BLaER1 treated with 17β-estradiol and CSF1 and Interleukin-3, amounts not matched to agents 10 nM and 100 nM (cell line): ENCODE results near the gene AHNAK.
"Not testable (repeated sequence)": the region's sequence is repeated elsewhere in the genome, so short reads cannot be mapped to it uniquely, and the experiment has no call there.

Experiments
- H3K27ac ChIP-seq, 11 experiments: shearing (Covaris generic); formaldehyde crosslinking; 2 replicates each; pipeline ENCODE4 v1.8.1; 2022
- H3K27me3 ChIP-seq, 11 experiments: shearing (Covaris generic); formaldehyde crosslinking; 2 replicates each; pipeline ENCODE4 v1.8.1; 2022
- H3K36me3 ChIP-seq, 11 experiments: shearing (Covaris generic); formaldehyde crosslinking; 2 replicates each; pipeline ENCODE4 v1.8.1; 2022
- H3K4me1 ChIP-seq, 10 experiments: shearing (Covaris generic); formaldehyde crosslinking; 2 replicates each; pipeline ENCODE4 v1.8.1; 2022
- H3K4me2 ChIP-seq, 11 experiments: shearing (Covaris generic); formaldehyde crosslinking; 2 replicates each; pipeline ENCODE4 v1.8.1; 2022
- H3K4me3 ChIP-seq, 10 experiments: shearing (Covaris generic); formaldehyde crosslinking; 2 replicates each; pipeline ENCODE4 v1.8.1; 2022
- H3K9ac ChIP-seq, 11 experiments: shearing (Covaris generic); formaldehyde crosslinking; 2 replicates each; pipeline ENCODE4 v1.8.1; 2022
- H3K9me3 ChIP-seq, 11 experiments: shearing (Covaris generic); formaldehyde crosslinking; replicated peaks in 1 of 11; 2 replicates each; pipeline ENCODE4 v1.8.1; 2022
- H4K20me1 ChIP-seq, 11 experiments: shearing (Covaris generic); formaldehyde crosslinking; 2 replicates each; pipeline ENCODE4 v1.8.1; 2022
- Cebpa-rat ChIP-seq, 11 experiments: shearing (Covaris generic); IDR thresholded peaks; 2 replicates each; pipeline ENCODE4 v1.8.1; 2022

Gene AHNAK

DNA sequence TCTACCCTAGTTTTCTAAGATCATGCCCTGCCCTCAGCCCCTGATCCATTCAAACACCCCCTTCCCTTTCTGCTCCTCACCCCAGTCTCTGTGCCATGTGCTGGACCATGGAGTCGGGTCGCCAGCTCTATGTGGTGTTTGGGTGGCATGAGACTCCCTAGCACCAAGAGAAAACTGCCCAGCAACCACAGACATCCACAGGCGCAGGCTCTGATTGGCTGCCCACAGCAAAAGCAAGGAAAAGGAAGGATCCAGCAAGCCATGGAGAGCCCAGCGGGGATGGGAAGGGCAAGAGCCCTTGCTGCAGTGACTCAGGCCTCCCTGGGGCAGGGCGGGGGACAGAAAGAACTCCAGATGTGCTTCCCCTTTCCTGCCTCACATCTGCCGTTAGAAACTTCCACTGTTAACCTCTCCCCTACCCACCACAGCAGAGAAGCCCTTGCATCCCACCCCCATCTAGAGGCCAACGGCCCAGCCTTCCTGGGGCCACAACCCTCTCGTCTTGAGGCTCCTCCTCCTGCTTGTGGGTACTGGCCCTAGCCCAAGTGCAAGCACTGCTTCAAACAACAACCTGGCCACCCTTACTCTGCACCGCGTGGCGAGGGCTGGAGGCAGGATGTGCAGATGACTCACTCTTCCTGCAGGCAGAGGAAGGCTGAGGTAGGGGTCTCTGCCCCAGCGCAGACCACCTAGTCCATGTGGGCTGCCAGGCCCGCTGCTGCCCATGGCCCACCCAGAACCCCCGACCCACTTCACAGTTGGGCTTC lies 9.7 kb upstream of the AHNAK start:
- no peak for TF ChIP-seq Cebpa-rat (IDR thresholded peaks at IDR 0.05)
- Histone ChIP-seq H3K9ac (peak overlapping the region; percentile 72 to 86 (median 78)), H3K36me3 (peaks cover 29 to 58% (median 42%) of the 10 kb centered on the region in 11 experiments), H3K4me1 (peaks cover 80 to 100% (median 94%) of the 10 kb centered on the region in 10 experiments), H3K27ac (peak overlapping the region; percentile 80 to 98 (median 91); a peak in 21 of 22 replicates), H3K4me2 (peak overlapping the region; percentile 84 to 96 (median 90)), H4K20me1 (peaks cover 6 to 88% (median 40%) of the 10 kb centered on the region in 11 experiments; a peak in 21 of 22 replicates), H3K9me3 (no peaks in the 10 kb centered on the region), H3K27me3 (no peaks in the 10 kb centered on the region), H3K4me3 (peak overlapping the region; percentile 34 to 63 (median 42); a peak in 18 of 20 replicates)

DNA sequence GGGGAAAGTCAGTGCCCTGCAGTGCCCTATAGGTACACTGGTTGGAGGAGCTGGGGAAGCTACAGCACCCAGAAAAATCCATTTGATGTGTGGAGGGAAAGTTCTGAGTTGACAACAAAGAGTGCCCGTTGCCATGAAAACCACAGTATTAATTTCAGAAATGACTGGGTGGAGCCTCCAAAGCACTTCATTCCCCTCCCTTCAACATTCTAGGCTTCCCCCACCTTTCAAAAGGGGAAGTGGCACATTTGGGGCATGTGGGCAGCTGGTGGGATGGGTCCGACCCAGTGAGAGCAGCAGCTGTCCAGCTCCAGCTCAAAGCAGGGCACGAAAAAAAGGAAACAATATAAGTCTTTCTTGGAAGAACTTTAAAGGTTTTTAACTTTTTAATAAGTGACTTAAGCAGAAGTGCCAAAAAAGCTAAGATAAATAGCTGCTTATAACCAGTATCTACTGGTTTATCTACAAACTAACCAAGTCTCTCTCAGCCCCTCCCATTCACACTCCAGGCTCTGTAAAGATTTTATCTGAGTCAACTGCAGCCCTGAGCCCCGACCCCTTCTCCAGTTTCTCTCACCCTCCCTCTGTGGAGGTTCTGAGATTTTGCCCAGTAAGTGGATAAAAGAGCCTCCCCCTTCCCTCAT lies 9.0 kb upstream of the AHNAK start:
- Histone ChIP-seq H3K9me3 (no peaks in the 10 kb centered on the region), H3K4me3 (peak overlapping the region; percentile 34 to 63 (median 42); a peak in 18 of 20 replicates), H3K36me3 (peaks cover 23 to 51% (median 34%) of the 10 kb centered on the region in 11 experiments), H3K9ac (peak overlapping the region; percentile 72 to 86 (median 78)), H3K4me2 (peak overlapping the region; percentile 84 to 96 (median 90)), H3K4me1 (peaks cover 87 to 100% (median 98%) of the 10 kb centered on the region in 10 experiments), H4K20me1 (peaks cover 0 to 81% (median 33%) of the 10 kb centered on the region in 11 experiments; a peak in 21 of 22 replicates), H3K27ac (peak overlapping the region; percentile 80 to 98 (median 91); a peak in 21 of 22 replicates), H3K27me3 (0 out of 22 replicates have a peak, but pooled peaks cover 0 to 2% (median 0%) of the 10 kb centered on the region in 11 experiments)
- TF ChIP-seq Cebpa-rat (IDR thresholded peaks at IDR 0.05) = no peak

DNA sequence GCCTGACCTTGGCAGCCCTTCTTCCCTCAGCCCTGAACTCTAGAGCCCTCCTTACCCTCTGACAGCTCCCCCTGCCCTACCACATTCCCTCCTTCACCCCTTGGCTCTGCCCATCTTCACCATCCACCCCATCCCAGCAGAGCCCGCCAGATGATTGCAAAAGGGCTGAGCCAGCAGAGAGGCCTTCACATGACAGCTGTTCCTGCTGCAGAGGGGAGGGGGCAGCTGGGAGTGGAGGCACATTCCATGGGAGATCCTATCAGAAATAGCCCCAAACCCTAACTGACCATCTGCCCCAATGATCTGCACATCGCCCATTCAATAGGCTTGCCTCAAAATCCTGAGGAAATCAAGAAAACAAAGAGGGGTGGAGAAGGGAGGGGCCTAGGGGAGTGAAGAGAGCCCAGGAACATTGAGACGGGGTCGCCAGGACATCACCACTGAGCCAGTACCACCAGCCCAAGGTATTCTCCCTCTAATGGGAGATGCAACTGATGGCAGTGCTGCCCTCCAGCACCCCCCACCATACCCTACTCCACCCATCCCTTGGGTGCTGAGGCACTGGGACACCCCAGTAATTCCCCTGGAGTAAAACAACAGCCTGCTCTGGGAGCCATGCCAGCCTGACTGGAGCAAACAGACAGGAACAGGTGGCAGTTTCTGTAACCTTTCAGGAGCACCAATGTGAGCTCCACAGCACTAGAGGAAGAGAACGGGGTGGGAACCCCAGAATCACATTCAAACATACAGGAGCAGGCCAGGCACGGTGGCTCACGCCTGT lies 8.0 kb upstream of the AHNAK start:
- H3K36me3 ChIP-seq = peaks cover 15 to 41% (median 24%) of the 10 kb centered on the region in 11 experiments
- peak overlapping the region; percentile 80 to 98 (median 91); a peak in 19 of 22 replicates for H3K27ac ChIP-seq
- no peaks in the 10 kb centered on the region for H3K9me3 ChIP-seq
- peaks cover 94 to 100% (median 96%) of the 10 kb centered on the region in 10 experiments for H3K4me1 ChIP-seq
- peak overlapping the region in 10 of 11 experiments; percentile 26 to 86 (median 79); a peak in 15 of 22 replicates for H3K9ac ChIP-seq
- no peak for TF ChIP-seq Cebpa-rat (IDR thresholded peaks at IDR 0.05)
- H4K20me1 ChIP-seq = peaks cover 0 to 70% (median 23%) of the 10 kb centered on the region in 11 experiments; a peak in 15 of 22 replicates
- peaks cover 0 to 11% (median 2%) of the 10 kb centered on the region in 11 experiments; a peak in 5 of 22 replicates for H3K27me3 ChIP-seq
- H3K4me2 ChIP-seq = peak overlapping the region; percentile 84 to 96 (median 90)
- H3K4me3 ChIP-seq = peak overlapping the region in 5 of 10 experiments; percentile 13 to 63 (median 51); a peak in 4 of 20 replicates

DNA sequence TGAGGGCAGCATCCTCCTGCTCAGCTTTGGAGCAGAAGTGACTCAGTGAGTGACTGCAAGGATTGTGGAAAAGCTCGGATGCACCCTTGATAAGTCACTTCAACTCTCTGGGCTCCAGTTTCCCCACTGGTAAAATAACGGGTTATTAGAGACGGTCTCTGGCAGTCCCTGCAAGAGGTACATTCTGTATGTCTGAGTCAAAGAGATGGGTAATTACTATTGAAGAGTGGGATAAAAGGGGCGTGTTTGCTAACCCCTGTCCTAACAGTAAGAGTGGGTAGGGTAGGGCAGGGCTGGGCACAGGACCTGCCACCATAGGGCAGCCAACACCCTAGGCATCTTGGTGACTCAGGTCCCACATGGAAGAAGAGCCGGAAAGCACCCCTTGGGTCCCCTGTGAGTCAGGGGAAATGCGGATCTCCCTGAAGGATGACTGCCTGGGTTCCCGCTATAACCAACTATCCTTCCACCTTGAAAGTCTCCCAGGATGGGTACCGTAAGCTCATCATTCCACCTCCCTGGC lies 7.3 kb upstream of the AHNAK start:
- peaks cover 8 to 34% (median 18%) of the 10 kb centered on the region in 11 experiments for H3K36me3 ChIP-seq
- peak overlapping the region; percentile 84 to 96 (median 90) for H3K4me2 ChIP-seq
- no peaks in the 10 kb centered on the region for H3K9me3 ChIP-seq
- H3K27ac ChIP-seq = peak overlapping the region in 10 of 11 experiments; percentile 67 to 98 (median 92); a peak in 16 of 22 replicates
- peak overlapping the region in 10 of 11 experiments; percentile 22 to 86 (median 63); a peak in 13 of 22 replicates for H3K9ac ChIP-seq
- no peak for TF ChIP-seq Cebpa-rat (IDR thresholded peaks at IDR 0.05)
- H4K20me1 ChIP-seq = peaks cover 0 to 64% (median 17%) of the 10 kb centered on the region in 11 experiments; a peak in 14 of 22 replicates
- no peak overlapping the region; a peak in 2 of 20 replicates for H3K4me3 ChIP-seq
- H3K4me1 ChIP-seq = peaks cover 87 to 95% (median 90%) of the 10 kb centered on the region in 10 experiments
- peaks cover 0 to 18% (median 9%) of the 10 kb centered on the region in 11 experiments; a peak in 17 of 22 replicates for H3K27me3 ChIP-seq

DNA sequence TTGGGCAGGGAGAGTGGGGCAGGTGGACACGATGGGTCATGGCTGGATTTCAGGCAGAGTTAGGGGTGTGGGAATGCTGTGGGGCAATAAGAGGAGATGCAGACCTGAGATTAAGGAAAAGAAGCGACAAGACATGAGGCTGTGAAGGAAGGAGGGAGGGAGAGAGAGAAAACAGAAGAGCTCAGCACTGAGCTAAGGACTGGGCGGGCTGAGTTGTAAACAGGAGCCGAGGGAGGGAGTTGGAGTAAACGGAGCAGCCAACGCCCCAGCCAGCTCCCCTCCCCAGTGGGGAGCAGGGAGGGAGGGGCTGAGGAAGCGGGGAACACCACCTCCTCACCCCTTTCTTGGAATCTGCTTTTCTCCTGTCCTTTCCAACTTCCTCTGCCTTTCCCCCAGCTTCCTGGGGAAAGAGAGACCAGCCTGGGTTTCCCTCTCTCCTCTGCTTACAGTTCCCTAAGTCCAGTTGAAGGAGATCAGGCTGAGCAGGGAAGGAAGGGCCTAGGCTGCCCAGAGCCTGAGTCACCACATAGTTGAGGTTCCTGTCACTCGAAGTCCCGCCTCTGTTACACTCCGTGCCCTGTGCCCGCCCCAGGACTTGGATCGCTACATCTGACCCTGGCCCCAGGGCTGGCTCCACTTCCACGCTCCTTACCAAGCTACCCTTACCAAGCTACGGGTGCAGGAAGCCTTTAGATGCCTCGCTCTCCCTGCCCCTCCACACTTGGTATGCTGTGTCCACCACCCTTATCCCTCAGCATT lies 6.7 kb upstream of the AHNAK start:
- peaks cover 3 to 24% (median 15%) of the 10 kb centered on the region in 11 experiments; a peak in 21 of 22 replicates for H3K27me3 ChIP-seq
- no peaks in the 10 kb centered on the region for H3K9me3 ChIP-seq
- peaks cover 2 to 28% (median 11%) of the 10 kb centered on the region in 11 experiments; a peak in 20 of 22 replicates for H3K36me3 ChIP-seq
- H3K4me2 ChIP-seq = peak overlapping the region; percentile 84 to 96 (median 90)
- peak overlapping the region; percentile 1 to 98 (median 91); a peak in 20 of 22 replicates for H3K27ac ChIP-seq
- peaks cover 0 to 57% (median 12%) of the 10 kb centered on the region in 11 experiments; a peak in 13 of 22 replicates for H4K20me1 ChIP-seq
- H3K9ac ChIP-seq = peak overlapping the region; percentile 20 to 86 (median 60); a peak in 21 of 22 replicates
- H3K4me3 ChIP-seq = peak overlapping the region in 5 of 10 experiments; percentile 4 to 54 (median 21); a peak in 7 of 20 replicates
- TF ChIP-seq Cebpa-rat (IDR thresholded peaks at IDR 0.05) = no peak
- H3K4me1 ChIP-seq = peaks cover 81 to 89% (median 83%) of the 10 kb centered on the region in 10 experiments

DNA sequence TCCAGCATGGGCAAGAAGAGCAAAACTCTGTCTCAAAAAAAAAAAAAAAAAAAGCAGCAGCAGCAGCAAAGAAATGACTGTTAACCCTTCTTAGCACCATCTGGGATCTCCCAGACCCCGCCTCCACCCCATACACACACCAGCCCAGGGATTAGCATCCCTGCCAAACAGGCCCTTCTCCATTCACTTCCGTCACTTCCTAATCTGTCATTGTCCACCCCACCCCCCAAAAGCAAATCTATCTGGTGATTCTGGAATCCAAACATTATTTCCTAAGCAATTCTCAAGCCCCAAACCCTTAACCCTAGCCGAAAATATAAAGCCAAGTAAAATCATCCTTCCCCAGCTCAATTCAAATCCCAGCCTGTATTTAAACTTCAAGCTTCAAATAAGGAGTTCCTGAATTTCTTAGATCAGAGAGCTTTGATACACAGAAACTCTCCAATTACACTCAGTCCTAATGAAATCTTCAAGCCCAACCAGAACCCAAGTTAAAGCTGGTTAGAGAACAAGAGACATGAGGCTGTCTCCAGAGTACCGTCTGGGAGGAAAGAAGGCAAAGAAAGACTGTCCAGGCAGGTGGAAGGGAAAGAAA lies 6.0 kb upstream of the AHNAK start:
- Histone ChIP-seq H3K9me3 (no peaks in the 10 kb centered on the region), H3K27me3 (peaks cover 10 to 31% (median 22%) of the 10 kb centered on the region in 11 experiments), H3K4me1 (peaks cover 74 to 88% (median 77%) of the 10 kb centered on the region in 10 experiments), H3K27ac (peak overlapping the region; percentile 1 to 98 (median 91); a peak in 18 of 22 replicates), H3K9ac (peak overlapping the region; percentile 20 to 86 (median 60); a peak in 20 of 22 replicates), H3K4me2 (peak overlapping the region; percentile 84 to 96 (median 90)), H4K20me1 (peaks cover 0 to 54% (median 11%) of the 10 kb centered on the region in 11 experiments; a peak in 13 of 22 replicates), H3K4me3 (peak overlapping the region in 5 of 10 experiments; percentile 4 to 54 (median 21); a peak in 7 of 20 replicates), H3K36me3 (peaks cover 0 to 21% (median 5%) of the 10 kb centered on the region in 11 experiments; a peak in 16 of 22 replicates)
- peak in 1 of 11 experiments; percentile 59; a peak in 1 of 22 replicates for TF ChIP-seq Cebpa-rat (IDR thresholded peaks at IDR 0.05)

DNA sequence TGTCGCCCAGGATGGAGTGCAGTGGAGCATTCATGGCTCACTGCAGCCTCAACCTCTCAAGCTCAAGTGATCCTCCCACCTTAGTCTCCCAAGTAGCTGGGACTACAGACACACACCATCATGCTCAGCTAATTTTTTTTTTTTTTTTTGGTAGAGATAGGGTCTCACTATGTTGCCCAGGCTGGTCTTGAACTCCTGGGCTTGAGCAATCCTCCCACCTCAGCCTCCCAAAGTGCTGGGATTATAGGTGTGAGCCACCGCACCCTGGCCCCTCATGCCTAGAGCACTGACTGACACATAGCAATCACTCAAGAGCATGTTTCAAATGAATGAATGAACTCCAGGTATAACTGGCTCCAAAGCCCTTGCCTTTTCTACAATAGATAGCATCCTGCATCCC lies 3.9 kb upstream of the AHNAK start:
- peak overlapping the region in 2 of 11 experiments; percentile 97 to 98; a peak in 2 of 22 replicates for H3K27ac ChIP-seq
- H3K27me3 ChIP-seq = peaks cover 16 to 52% (median 43%) of the 10 kb centered on the region in 11 experiments
- H3K36me3 ChIP-seq = peaks cover 0 to 13% (median 0%) of the 10 kb centered on the region in 11 experiments; a peak in 2 of 22 replicates
- not testable (repeated sequence) for H3K9me3 ChIP-seq, H3K4me3 ChIP-seq, H3K9ac ChIP-seq
- H3K4me1 ChIP-seq = peaks cover 64 to 74% (median 67%) of the 10 kb centered on the region in 10 experiments
- H3K4me2 ChIP-seq = peak overlapping the region; percentile 84 to 96 (median 90); a peak in 18 of 22 replicates
- peaks cover 0 to 49% (median 2%) of the 10 kb centered on the region in 11 experiments; a peak in 12 of 22 replicates for H4K20me1 ChIP-seq
